Activated CD8-positive, alpha-beta T cell treated with anti-CD3 and anti-CD28 coated beads, Interleukin-2, amount 10 ng/mL, durations not matched to agents 7 days and 5 days (primary cell): ENCODE measurements around the gene RUSF1. TPM values are rescaled to one million over a fixed set of nuclear protein-coding genes. Genes with fewer than 3 reads are reported as not detected.

Experiments used
- ATAC-seq: fragments of 150-1000 bp; cut with Tn5 transposase; one replicate; pipeline ENCODE4 v1.10.0; 2021; ENCODE audit warnings: moderate library complexity
- CTCF ChIA-PET: fragments of 350-600 bp; sonication (Branson Sonifier 250); formaldehyde crosslinking; loops from one replicate; lab custom pipeline; 2021; ENCODE audit warnings: antibody characterized with exemption; lab: Charles Lee
- POLR2A ChIA-PET: fragments of 350-600 bp; sonication (Branson Sonifier 250); formaldehyde crosslinking; loops from one replicate; lab custom pipeline; 2021; ENCODE audit warnings: antibody characterized with exemption; lab: Charles Lee
- DNase-seq: peaks from one replicate; pipeline ENCODE4 v3.0.0-alpha.2; 2020
- H3K27ac Mint-ChIP-seq: one replicate; pipeline ENCODE4 v1.8.0; 2021; ENCODE audit warnings: mild to moderate bottlenecking, mixed read lengths
- H3K27me3 Mint-ChIP-seq: one replicate; pipeline ENCODE4 v1.8.0; 2021; ENCODE audit warnings: low read depth, mixed read lengths
- H3K36me3 Mint-ChIP-seq: one replicate; pipeline ENCODE4 v1.8.0; 2021; ENCODE audit warnings: low read depth, mixed read lengths
- H3K4me1 Mint-ChIP-seq: one replicate; pipeline ENCODE4 v1.8.0; 2021; ENCODE audit warnings: low read depth, mixed read lengths
- H3K4me3 Mint-ChIP-seq: one replicate; pipeline ENCODE4 v1.8.0; 2021; ENCODE audit warnings: mild to moderate bottlenecking, mixed read lengths
- H3K9me3 Mint-ChIP-seq: one replicate; pipeline ENCODE4 v1.8.0; 2022; ENCODE audit warnings: mixed read lengths; ENCODE audit not compliant: insufficient read depth
- total RNA-seq, 2 experiments: library from RNA; stranded (reverse); gene quantifications; one replicate each; pipeline ENCODE4 v1.2.3, GENCODE V29; 2021

The RUSF1 gene
- total RNA-seq, 2 experiments from 2014 or later, result 31.7 to 32.8 TPM

- POLR2A ChIA-PET, result interaction anchor here (1.2 to 2.7 kb wide), 5 partner anchors 12 to 398 kb away, joined by 3 to 9 read pairs (median 4); partner anchors contain the start of gene ZNF267
- Mint-ChIP-seq H3K9me3 (no peaks in the 10 kb centered on the region), H3K4me3 (no peak overlapping the region), H3K27me3 (peaks cover 42% of the 10 kb centered on the region), H3K27ac (no peak overlapping the region), H3K4me1 (peaks cover 27% of the 10 kb centered on the region), H3K36me3 (peaks cover 3% of the 10 kb centered on the region)
- no peak for ATAC-seq
- CTCF ChIA-PET, result interaction anchor here (1.4 to 2.5 kb wide), 3 partner anchors 14 to 394 kb away, joined by 3 to 17 read pairs (median 5); partner anchors contain the start of gene ZNF843
- no peak for DNase-seq
Measured at GRCh38 chr16:31474773-31475738, 33.1 kb downstream of the RUSF1 start.

DNA sequence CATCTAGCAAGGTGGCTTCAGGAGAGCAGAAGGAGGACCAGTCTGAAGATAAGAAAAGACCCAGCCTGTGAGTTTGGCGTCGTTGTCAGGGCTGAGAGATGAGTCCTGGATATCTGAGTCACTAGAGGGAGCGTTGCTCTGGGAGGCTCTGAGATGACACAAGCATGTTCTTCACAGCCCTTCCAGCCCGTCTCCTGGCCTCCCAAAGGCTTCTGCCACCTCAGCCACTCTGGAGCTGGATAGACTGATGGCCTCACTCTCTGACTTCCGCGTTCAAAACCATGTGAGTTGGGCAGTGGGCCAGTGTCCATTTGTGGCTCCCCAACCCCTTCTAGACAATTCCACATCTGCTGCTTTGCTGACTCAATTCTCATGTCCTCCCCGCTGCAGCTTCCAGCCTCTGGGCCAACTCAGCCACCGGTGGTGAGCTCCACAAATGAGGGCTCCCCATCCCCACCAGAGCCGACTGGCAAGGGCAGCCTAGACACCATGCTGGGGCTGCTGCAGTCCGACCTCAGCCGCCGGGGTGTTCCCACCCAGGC is 33.9 kb downstream of the RUSF1 start:
- Mint-ChIP-seq H3K36me3 (peaks cover 3% of the 10 kb centered on the region), H3K4me1 (peaks cover 27% of the 10 kb centered on the region), H3K9me3 (no peaks in the 10 kb centered on the region), H3K27ac (no peak overlapping the region), H3K27me3 (peaks cover 39% of the 10 kb centered on the region), H3K4me3 (no peak overlapping the region)
- ChIA-PET CTCF (interaction anchor here (1.4 to 2.5 kb wide), 3 partner anchors 14 to 394 kb away, joined by 3 to 17 read pairs (median 5); partner anchors contain the start of gene ZNF843), POLR2A (interaction anchor here (1.2 kb wide), 2 partner anchors 14 to 17 kb away, joined by 3 read pairs; no protein-coding TSS in a partner anchor)
- ATAC-seq (no peak), DNase-seq (no peak)

DNA sequence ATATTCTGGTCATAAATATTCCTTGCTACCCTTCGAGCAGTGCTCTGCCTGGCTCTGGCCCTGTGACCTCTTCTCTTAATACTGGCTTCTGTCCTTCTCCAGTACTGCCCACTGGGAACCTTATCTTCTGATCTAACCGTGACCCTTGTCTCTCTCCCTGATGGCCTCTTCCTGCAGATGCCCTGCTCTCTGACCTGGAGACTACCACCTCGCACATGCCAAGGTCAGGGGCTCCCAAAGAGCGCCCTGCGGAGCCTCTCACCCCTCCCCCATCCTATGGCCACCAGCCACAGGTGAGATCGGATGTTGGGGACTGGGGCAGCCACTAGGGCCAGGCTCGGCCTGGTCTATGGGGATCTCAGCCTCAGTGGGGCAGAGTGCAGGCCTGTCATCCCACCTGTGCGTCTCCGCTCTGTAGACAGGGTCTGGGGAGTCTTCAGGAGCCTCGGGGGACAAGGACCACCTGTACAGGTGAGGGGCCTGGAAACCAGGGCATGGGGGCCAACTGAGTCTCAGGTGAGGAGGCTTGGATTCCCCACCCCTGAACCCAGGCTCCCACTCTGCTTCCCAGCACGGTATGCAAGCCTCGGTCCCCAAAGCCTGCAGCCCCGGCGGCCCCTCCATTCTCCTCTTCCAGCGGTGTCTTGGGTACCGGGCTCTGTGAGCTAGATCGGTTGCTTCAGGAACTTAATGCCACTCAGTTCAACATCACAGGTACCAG is 34.8 kb downstream of the RUSF1 start:
- H3K9me3 Mint-ChIP-seq, result no peaks in the 10 kb centered on the region
- peaks cover 28% of the 10 kb centered on the region for H3K4me1 Mint-ChIP-seq
- CTCF ChIA-PET, result interaction anchor here (1.4 to 2.5 kb wide), 2 partner anchors 13 to 31 kb away, joined by 3 to 17 read pairs; partner anchors contain the start of gene ZNF843
- DNase-seq, result no peak
- peaks cover 3% of the 10 kb centered on the region for H3K36me3 Mint-ChIP-seq
- no peak for ATAC-seq
- no peak overlapping the region for H3K27ac Mint-ChIP-seq
- H3K27me3 Mint-ChIP-seq, result peaks cover 35% of the 10 kb centered on the region
- no peak overlapping the region for H3K4me3 Mint-ChIP-seq
- POLR2A ChIA-PET, result no interaction called here

DNA sequence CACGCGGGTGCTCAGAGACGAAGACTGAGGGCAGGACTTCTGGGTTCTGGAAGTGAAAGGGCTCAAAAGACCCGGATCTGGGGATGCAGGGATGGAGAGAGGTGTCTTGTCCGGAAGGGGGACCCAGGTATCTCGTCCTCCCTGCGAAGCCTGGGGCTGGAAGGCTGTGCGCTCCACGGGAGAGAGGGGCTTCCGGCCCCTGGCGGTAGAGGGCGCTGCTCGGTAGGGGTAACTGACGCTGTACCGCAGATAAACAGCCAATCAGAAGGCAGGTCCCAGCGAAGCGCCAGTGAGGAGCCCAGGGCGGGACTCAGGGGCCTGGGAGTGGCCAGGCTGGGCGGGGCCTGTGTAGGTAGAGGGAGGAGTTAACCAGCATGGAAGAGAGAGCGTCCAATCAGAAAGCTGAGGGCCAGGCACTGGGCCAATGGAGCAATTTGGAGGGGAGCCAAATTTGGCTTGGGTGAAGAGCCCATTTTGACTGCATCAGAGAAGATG is 35.4 kb downstream of the RUSF1 start:
- Mint-ChIP-seq H3K36me3 (peaks cover 3% of the 10 kb centered on the region), H3K4me3 (peak overlapping the region; percentile 58), H3K27ac (no peak overlapping the region), H3K4me1 (peaks cover 30% of the 10 kb centered on the region), H3K9me3 (no peaks in the 10 kb centered on the region), H3K27me3 (peaks cover 35% of the 10 kb centered on the region)
- peak; percentile 46 for DNase-seq
- POLR2A ChIA-PET, result no interaction called here
- CTCF ChIA-PET, result no interaction called here
- ATAC-seq, result peak; percentile 19

DNA sequence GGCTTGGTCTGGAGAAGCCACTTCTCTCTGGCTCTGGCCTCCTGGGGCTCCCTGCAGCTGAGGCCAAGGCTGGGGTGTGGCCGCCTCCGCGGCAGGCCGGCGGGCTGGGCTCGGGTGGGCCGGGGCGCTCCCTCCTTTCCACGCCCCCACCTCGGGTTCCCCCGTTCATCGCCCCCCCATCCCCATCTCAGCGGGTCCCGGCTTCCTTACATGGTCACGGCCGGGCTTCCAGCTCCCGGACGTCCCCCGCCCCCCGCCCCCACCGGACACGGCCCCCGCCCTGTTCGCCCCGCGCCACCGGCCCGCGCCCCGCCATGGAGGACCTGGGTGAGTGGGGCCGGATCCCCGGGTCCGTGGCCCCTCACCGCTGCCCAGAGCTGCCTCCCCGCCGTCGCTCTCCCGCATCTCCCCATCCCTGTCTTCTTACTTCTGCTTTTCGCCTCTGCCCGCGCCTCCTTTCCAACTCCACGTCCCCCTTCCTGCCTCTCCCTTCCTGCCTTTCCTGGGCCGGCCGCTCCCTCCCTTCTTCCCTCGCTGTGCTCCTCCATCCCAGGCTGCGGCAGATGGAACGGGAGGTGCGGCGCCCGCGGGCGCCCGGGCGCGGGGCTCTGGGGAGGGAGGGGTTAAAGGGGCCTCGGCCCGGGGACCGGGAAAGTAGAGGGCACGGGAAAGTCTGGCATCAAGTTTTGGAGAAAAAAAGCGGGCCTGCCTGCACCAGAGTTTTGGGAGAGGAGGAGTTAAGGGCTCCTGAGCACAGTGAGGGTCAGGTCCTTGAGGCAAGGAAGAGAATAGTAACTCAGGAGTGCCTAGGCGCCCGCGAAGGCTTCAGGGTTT is 36.1 kb downstream of the RUSF1 start, which contains the start of gene TGFB1I1:
TSS of gene TGFB1I1 (plus strand) at position 278 of the 834 bp plus-strand sequence. CDS start at position 315, 37 bp downstream.
- ChIA-PET POLR2A (interaction anchor here (1.0 kb wide), 1 partner anchor 292 kb away, joined by 3 read pairs; the partner anchor contains the start of gene FUS), CTCF (interaction anchor here (1.2 kb wide), 1 partner anchor 11 kb away, joined by 9 read pairs; no protein-coding TSS in a partner anchor)
- no peak for DNase-seq
- Mint-ChIP-seq H3K36me3 (peaks cover 7% of the 10 kb centered on the region), H3K4me3 (peak within 1 kb of the TSS; percentile 58), H3K27me3 (peaks cover 35% of the 10 kb centered on the region), H3K4me1 (peaks cover 30% of the 10 kb centered on the region), H3K9me3 (no peaks in the 10 kb centered on the region), H3K27ac (no peak within 1 kb of the TSS)
- no peak for ATAC-seq

GRCh38 chr16:31471241-31471874 is 36.8 kb downstream of the RUSF1 start:
- Mint-ChIP-seq H3K27ac (no peak overlapping the region), H3K9me3 (no peaks in the 10 kb centered on the region)
- POLR2A ChIA-PET, result interaction anchor here (1.0 to 1.2 kb wide), 2 partner anchors 11 to 291 kb away, joined by 3 read pairs; partner anchors contain the start of gene FUS

GRCh38 chr16:31470615-31471014 is 37.6 kb downstream of the RUSF1 start:
- peaks cover 16% of the 10 kb centered on the region for H3K36me3 Mint-ChIP-seq
- ATAC-seq (no peak), DNase-seq (no peak)
- H3K9me3 Mint-ChIP-seq, result no peaks in the 10 kb centered on the region
- POLR2A ChIA-PET, result interaction anchor here (1.2 kb wide), 1 partner anchor 10 kb away, joined by 3 read pairs; no protein-coding TSS in a partner anchor
- H3K27me3 Mint-ChIP-seq, result peaks cover 29% of the 10 kb centered on the region
- H3K4me1 Mint-ChIP-seq, result peaks cover 26% of the 10 kb centered on the region
- no peak overlapping the region for H3K27ac Mint-ChIP-seq
- H3K4me3 Mint-ChIP-seq, result no peak overlapping the region
- CTCF ChIA-PET, result interaction anchor here (1.4 kb wide), 1 partner anchor 10 kb away, joined by 4 read pairs; no protein-coding TSS in a partner anchor

More at GRCh38 chr16:31471241-31471874, 36.8 kb downstream of the RUSF1 start:
- ATAC-seq, result no peak
- Mint-ChIP-seq H3K27me3 (peaks cover 31% of the 10 kb centered on the region), H3K36me3 (peaks cover 11% of the 10 kb centered on the region), H3K4me1 (peaks cover 30% of the 10 kb centered on the region), H3K4me3 (no peak overlapping the region)
- DNase-seq, result no peak
- CTCF ChIA-PET, result interaction anchor here (1.2 kb wide), 1 partner anchor 11 kb away, joined by 9 read pairs; no protein-coding TSS in a partner anchor

DNA sequence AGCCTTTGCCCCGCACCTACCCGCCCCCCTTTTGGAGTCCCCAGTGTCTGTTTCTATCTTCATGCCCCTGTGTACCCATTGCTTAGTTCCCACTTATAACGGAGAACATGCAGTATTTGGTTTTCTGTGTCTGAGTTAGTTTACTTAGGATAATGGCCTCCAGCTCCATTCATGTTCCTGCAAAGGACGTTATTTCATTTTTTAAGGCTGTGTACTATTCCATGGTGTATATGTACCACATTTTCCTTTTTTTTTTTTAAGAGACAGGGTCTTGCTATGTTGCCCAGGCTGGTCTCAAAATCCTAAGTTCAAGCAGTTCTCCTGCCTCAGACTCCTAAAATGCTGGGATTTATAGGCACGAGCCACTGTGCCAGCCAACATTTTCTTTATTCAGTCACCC is 40.3 kb downstream of the RUSF1 start:
- Mint-ChIP-seq H3K27me3 (peaks cover 16% of the 10 kb centered on the region), H3K4me3 (no peak overlapping the region), H3K9me3 (no peaks in the 10 kb centered on the region), H3K27ac (peak overlapping the region; percentile 87), H3K36me3 (peaks cover 35% of the 10 kb centered on the region), H3K4me1 (peaks cover 24% of the 10 kb centered on the region)
- CTCF ChIA-PET, result no interaction called here
- ATAC-seq, result no peak
- DNase-seq, result no peak
- POLR2A ChIA-PET, result interaction anchor here (0.6 to 1.3 kb wide), 2 partner anchors 8 to 248 kb away, joined by 3 to 4 read pairs; no protein-coding TSS in a partner anchor

GRCh38 chr16:31467151-31467773 is 40.9 kb downstream of the RUSF1 start:
- Mint-ChIP-seq H3K27ac (peak overlapping the region; percentile 87), H3K27me3 (peaks cover 10% of the 10 kb centered on the region), H3K9me3 (no peaks in the 10 kb centered on the region), H3K4me3 (peak overlapping the region; percentile 28), H3K36me3 (peaks cover 38% of the 10 kb centered on the region), H3K4me1 (peaks cover 19% of the 10 kb centered on the region)
- ATAC-seq (peak; percentile 45), DNase-seq (peak; percentile 40)
- CTCF ChIA-PET, result no interaction called here
- POLR2A ChIA-PET, result no interaction called here
